GM12878 (cell line): ENCODE results near the gene ANO2.

Source experiments
- ASH2L ChIP-seq: fragments of 300-600, 200-600 bp; sonication (generic); IDR thresholded peaks from 2 replicates; pipeline ENCODE4 v1.6.1; 2017; ENCODE audit warnings: low read depth, mild to moderate bottlenecking, borderline replicate concordance
- CTCF ChIP-seq, 3 experiments: IDR thresholded peaks in 2 of 3; conservative IDR thresholded peaks in 1 of 3; 2 replicates each; pipeline ENCODE4 v1.5.1; 2011; ENCODE audit warnings: low read depth in 3 of 3, low read length in 3 of 3, mild to moderate bottlenecking in 3 of 3, control low read depth in 2 of 3, moderate library complexity in 2 of 3, inconsistent platforms in 1 of 3, mixed read lengths in 1 of 3; ENCODE audit not compliant: control insufficient read depth in 2 of 3, insufficient read depth in 1 of 3; ENCODE audit errors: extremely low read depth in 1 of 3
- ELK1 ChIP-seq: IDR thresholded peaks from 2 replicates; pipeline ENCODE4 v1.6.1; 2012; ENCODE audit warnings: low read depth, low read length, improper control_type of control experiment
- MAX ChIP-seq: IDR thresholded peaks from 2 replicates; pipeline ENCODE4 v1.6.1; 2012; ENCODE audit warnings: low read depth, low read length, improper control_type of control experiment
- POLR2AphosphoS5 ChIP-seq: IDR thresholded peaks from 2 replicates; pipeline ENCODE4 v1.6.1; 2011; ENCODE audit warnings: mild to moderate bottlenecking, low read length, inconsistent platforms
- TAF1 ChIP-seq: IDR thresholded peaks from 2 replicates; pipeline ENCODE4 v1.6.1; 2011; ENCODE audit warnings: mild to moderate bottlenecking, low read depth, low read length, borderline replicate concordance
- TF ChIP-seq, protein P1 (sequence below): fragments of 450-650 bp; formaldehyde crosslinking; IDR thresholded peaks from 2 replicates; pipeline ENCODE4 v1.5.0; 2022; ENCODE audit warnings: mild to moderate bottlenecking, missing genetic modification characterization

GRCh38 chr12:5549011-5549410, 396.0 kb downstream of the ANO2 start:
- no peak for TF ChIP-seq ELK1
- TF ChIP-seq MAX = no peak
- no peak for TF ChIP-seq CTCF (IDR thresholded peaks at IDR 0.05 in 2 of 3, conservative IDR thresholded peaks at IDR 0.05 in 1 of 3; ENCODE audit: control insufficient read depth in 2 of 3, extremely low read depth in 1 of 3, insufficient read depth in 1 of 3, low read depth in 3 of 3, low read length in 3 of 3)
- no peak for TF ChIP-seq TAF1
- no peak for TF ChIP-seq ASH2L
- TF ChIP-seq, protein P1, sequence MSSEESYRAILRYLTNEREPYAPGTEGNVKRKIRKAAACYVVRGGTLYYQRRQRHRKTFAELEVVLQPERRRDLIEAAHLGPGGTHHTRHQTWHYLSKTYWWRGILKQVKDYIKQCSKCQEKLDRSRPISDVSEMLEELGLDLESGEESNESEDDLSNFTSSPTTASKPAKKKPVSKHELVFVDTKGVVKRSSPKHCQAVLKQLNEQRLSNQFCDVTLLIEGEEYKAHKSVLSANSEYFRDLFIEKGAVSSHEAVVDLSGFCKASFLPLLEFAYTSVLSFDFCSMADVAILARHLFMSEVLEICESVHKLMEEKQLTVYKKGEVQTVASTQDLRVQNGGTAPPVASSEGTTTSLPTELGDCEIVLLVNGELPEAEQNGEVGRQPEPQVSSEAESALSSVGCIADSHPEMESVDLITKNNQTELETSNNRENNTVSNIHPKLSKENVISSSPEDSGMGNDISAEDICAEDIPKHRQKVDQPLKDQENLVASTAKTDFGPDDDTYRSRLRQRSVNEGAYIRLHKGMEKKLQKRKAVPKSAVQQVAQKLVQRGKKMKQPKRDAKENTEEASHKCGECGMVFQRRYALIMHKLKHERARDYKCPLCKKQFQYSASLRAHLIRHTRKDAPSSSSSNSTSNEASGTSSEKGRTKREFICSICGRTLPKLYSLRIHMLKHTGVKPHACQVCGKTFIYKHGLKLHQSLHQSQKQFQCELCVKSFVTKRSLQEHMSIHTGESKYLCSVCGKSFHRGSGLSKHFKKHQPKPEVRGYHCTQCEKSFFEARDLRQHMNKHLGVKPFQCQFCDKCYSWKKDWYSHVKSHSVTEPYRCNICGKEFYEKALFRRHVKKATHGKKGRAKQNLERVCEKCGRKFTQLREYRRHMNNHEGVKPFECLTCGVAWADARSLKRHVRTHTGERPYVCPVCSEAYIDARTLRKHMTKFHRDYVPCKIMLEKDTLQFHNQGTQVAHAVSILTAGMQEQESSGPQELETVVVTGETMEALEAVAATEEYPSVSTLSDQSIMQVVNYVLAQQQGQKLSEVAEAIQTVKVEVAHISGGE = no peak
- no peak for TF ChIP-seq POLR2AphosphoS5
